Glutamatergic neuron (in vitro differentiated cells): ENCODE measurements around the gene RPS6KA2. TPM values are rescaled to one million over a fixed set of nuclear protein-coding genes. Genes with fewer than 3 reads are reported as not detected.

Source experiments
- DNase-seq: peaks from one replicate; pipeline ENCODE4 v3.0.0; 2022
- H3K27ac Mint-ChIP-seq: one replicate; pipeline ENCODE4 v1.8.0; 2020; ENCODE audit warnings: mild to moderate bottlenecking, mixed read lengths, inconsistent platforms; ENCODE audit not compliant: unreplicated experiment
- H3K27me3 Mint-ChIP-seq: one replicate; pipeline ENCODE4 v1.8.0; 2020; ENCODE audit warnings: mild to moderate bottlenecking, moderate library complexity, mixed read lengths, inconsistent platforms; ENCODE audit not compliant: unreplicated experiment
- H3K36me3 Mint-ChIP-seq: one replicate; pipeline ENCODE4 v1.8.0; 2020; ENCODE audit warnings: mild to moderate bottlenecking, mixed read lengths, inconsistent platforms; ENCODE audit not compliant: unreplicated experiment
- H3K4me1 Mint-ChIP-seq: one replicate; pipeline ENCODE4 v1.8.0; 2020; ENCODE audit warnings: mild to moderate bottlenecking, low read depth, mixed read lengths, inconsistent platforms; ENCODE audit not compliant: unreplicated experiment
- H3K4me3 Mint-ChIP-seq: one replicate; pipeline ENCODE4 v1.8.0; 2020; ENCODE audit warnings: mild to moderate bottlenecking, mixed read lengths, inconsistent platforms; ENCODE audit not compliant: unreplicated experiment
- H3K9me3 Mint-ChIP-seq: one replicate; pipeline ENCODE4 v1.8.0; 2020; ENCODE audit warnings: mild to moderate bottlenecking, moderate library complexity, mixed read lengths, inconsistent platforms; ENCODE audit not compliant: unreplicated experiment
- CTCF ChIP-seq: fragments of 200-600 bp; sonication (generic); IDR thresholded peaks from one replicate; pipeline ENCODE4 v1.5.0; 2021; ENCODE audit not compliant: partially characterized antibody, unreplicated experiment
- total RNA-seq: library from RNA; stranded (reverse); fragmentation: NEBNext Ultra II Directional; extraction: Animal tissue kit (Norgen Biotek cat#: 25700); gene quantifications from one replicate; pipeline ENCODE4 v1.2.1, GENCODE V29; 2021; ENCODE audit not compliant: unreplicated experiment

The RPS6KA2 gene
- total RNA-seq, 1 donor from 2014 or later: 109 TPM

GRCh38 chr6:166578536-166579236 is 48.4 kb downstream of the RPS6KA2 start:
- TF ChIP-seq CTCF: no peak
- Mint-ChIP-seq H3K9me3 (peaks cover 6% of the 10 kb centered on the region), H3K4me1 (peaks cover under 1% of the 10 kb centered on the region), H3K4me3 (no peak overlapping the region), H3K36me3 (peaks cover 24% of the 10 kb centered on the region), H3K27ac (no peak overlapping the region), H3K27me3 (peaks cover 4% of the 10 kb centered on the region)
- no peak for DNase-seq

GRCh38 chr6:166575205-166575604 is 51.8 kb downstream of the RPS6KA2 start:
- no peak overlapping the region for H3K27ac Mint-ChIP-seq
- H3K36me3 Mint-ChIP-seq: peaks cover 24% of the 10 kb centered on the region
- DNase-seq: no peak

GRCh38 chr6:166573511-166574216 is 53.4 kb downstream of the RPS6KA2 start:
- no peak overlapping the region for H3K27ac Mint-ChIP-seq
- TF ChIP-seq CTCF: no peak
- peaks cover 36% of the 10 kb centered on the region for H3K4me1 Mint-ChIP-seq
- H3K4me3 Mint-ChIP-seq: no peak overlapping the region
- peaks cover 24% of the 10 kb centered on the region for H3K36me3 Mint-ChIP-seq
- peaks cover 7% of the 10 kb centered on the region for H3K27me3 Mint-ChIP-seq
- peaks cover 12% of the 10 kb centered on the region for H3K9me3 Mint-ChIP-seq
- DNase-seq: no peak

More at GRCh38 chr6:166575205-166575604, 51.8 kb downstream of the RPS6KA2 start:
- H3K9me3 Mint-ChIP-seq: peaks cover 12% of the 10 kb centered on the region
- no peak overlapping the region for H3K4me3 Mint-ChIP-seq
- H3K4me1 Mint-ChIP-seq: peaks cover 26% of the 10 kb centered on the region
- no peak for TF ChIP-seq CTCF
- peaks cover 7% of the 10 kb centered on the region for H3K27me3 Mint-ChIP-seq

GRCh38 chr6:166572370-166573261 is 54.4 kb downstream of the RPS6KA2 start:
- peak overlapping the region; percentile 68 for H3K4me3 Mint-ChIP-seq
- peaks cover 20% of the 10 kb centered on the region for H3K36me3 Mint-ChIP-seq
- H3K4me1 Mint-ChIP-seq: peaks cover 36% of the 10 kb centered on the region
- H3K27me3 Mint-ChIP-seq: peaks cover 6% of the 10 kb centered on the region
- no peak for TF ChIP-seq CTCF
- DNase-seq: peak; percentile 56
- H3K27ac Mint-ChIP-seq: peak overlapping the region; percentile 92
- H3K9me3 Mint-ChIP-seq: peaks cover 9% of the 10 kb centered on the region
